IPS DF 6.9 (cell line): ENCODE data around the gene ATP6V1C2.

Source experiments
- DNase-seq: peaks from one replicate; pipeline ENCODE4 v3.0.0-alpha.2; 2013; ENCODE audit warnings: low read depth, low spot score
- H3K27ac ChIP-seq: one replicate; pipeline ENCODE4 v1.5.1; 2013; ENCODE audit warnings: low read length, control low read depth
- H3K27me3 ChIP-seq: 2 replicates; pipeline ENCODE4 v1.6.1; 2013; ENCODE audit warnings: mild to moderate bottlenecking, low read length; ENCODE audit not compliant: control insufficient read depth, insufficient read depth
- H3K36me3 ChIP-seq: 2 replicates; pipeline ENCODE4 v1.6.1; 2013; ENCODE audit warnings: low read length; ENCODE audit not compliant: control insufficient read depth, insufficient read depth
- H3K4me1 ChIP-seq: 2 replicates; pipeline ENCODE4 v1.6.1; 2013; ENCODE audit warnings: low read length; ENCODE audit not compliant: control insufficient read depth, insufficient read depth
- H3K4me3 ChIP-seq: 2 replicates; pipeline ENCODE4 v1.5.1; 2013; ENCODE audit warnings: mild to moderate bottlenecking, low read length
- H3K9me3 ChIP-seq: 2 replicates; pipeline ENCODE4 v1.6.1; 2013; ENCODE audit warnings: low read length, inconsistent platforms; ENCODE audit not compliant: control insufficient read depth, insufficient read depth
- WGBS: extraction: QIAGEN DNeasy Blood & Tissue Kit; methylation state at CpG from one replicate; pipeline ENCODE4 v1.1.7; 2013; ENCODE audit warnings: mixed read lengths, missing lambda C conversion rate; ENCODE audit not compliant: insufficient read length, insufficient coverage; 5-methylcytosine and 5-hydroxymethylcytosine counted together

The ATP6V1C2 gene

GRCh38 chr2:10732924-10733565 is 11.6 kb downstream of the ATP6V1C2 start:
- H3K27ac ChIP-seq, result no peak overlapping the region
- DNase-seq, result no peak

GRCh38 chr2:10733566-10733925 is 12.1 kb downstream of the ATP6V1C2 start:
- Histone ChIP-seq H3K27me3 (no peaks in the 10 kb centered on the region), H3K4me1 (no peaks in the 10 kb centered on the region), H3K9me3 (no peaks in the 10 kb centered on the region), H3K4me3 (no peak overlapping the region), H3K36me3 (no peaks in the 10 kb centered on the region), H3K27ac (no peak overlapping the region)
- DNase-seq, result no peak
- WGBS, result no CpG with 5 or more reads among the region's 6 CpGs

More at GRCh38 chr2:10732924-10733565, 11.6 kb downstream of the ATP6V1C2 start:
- no peaks in the 10 kb centered on the region for H3K4me1 ChIP-seq
- no peaks in the 10 kb centered on the region for H3K36me3 ChIP-seq
- no peak overlapping the region for H3K4me3 ChIP-seq
- no peaks in the 10 kb centered on the region for H3K27me3 ChIP-seq
- no CpG with 5 or more reads among the region's 9 CpGs for WGBS
- H3K9me3 ChIP-seq, result no peaks in the 10 kb centered on the region

DNA sequence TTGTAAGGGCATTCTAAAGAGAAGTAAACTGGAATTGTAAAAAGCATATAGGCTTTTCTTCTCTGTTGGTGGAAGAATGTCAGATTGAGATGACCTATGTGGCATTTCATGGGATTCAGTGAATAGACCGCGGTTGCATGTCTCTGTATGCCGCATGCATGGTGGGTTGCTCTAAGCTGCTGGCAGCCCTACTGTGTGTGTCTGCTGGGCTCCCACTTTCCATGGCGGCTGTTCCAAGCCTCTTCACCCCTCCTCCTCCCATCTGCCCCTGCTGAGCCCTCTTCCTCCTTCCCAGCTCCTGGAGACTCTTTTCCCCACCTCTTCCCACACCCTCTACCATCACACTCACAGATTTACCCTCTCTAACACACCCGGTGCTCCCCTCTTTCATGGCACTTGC is 12.6 kb downstream of the ATP6V1C2 start:
- WGBS, result no CpG with 5 or more reads among the region's 5 CpGs
- Histone ChIP-seq H3K4me3 (no peak overlapping the region), H3K36me3 (no peaks in the 10 kb centered on the region), H3K9me3 (no peaks in the 10 kb centered on the region), H3K27ac (no peak overlapping the region), H3K4me1 (no peaks in the 10 kb centered on the region), H3K27me3 (no peaks in the 10 kb centered on the region)
- no peak for DNase-seq

GRCh38 chr2:10738192-10738591 is 16.8 kb downstream of the ATP6V1C2 start:
- no peak for DNase-seq
- no peak overlapping the region for H3K4me3 ChIP-seq
- WGBS, result no CpG with 5 or more reads among the region's 6 CpGs
- no peaks in the 10 kb centered on the region for H3K36me3 ChIP-seq
- H3K9me3 ChIP-seq, result no peaks in the 10 kb centered on the region
- H3K4me1 ChIP-seq, result no peaks in the 10 kb centered on the region
- H3K27ac ChIP-seq, result no peak overlapping the region
- H3K27me3 ChIP-seq, result no peaks in the 10 kb centered on the region

GRCh38 chr2:10740226-10740625 is 18.8 kb downstream of the ATP6V1C2 start:
- no CpG with 5 or more reads among the region's 3 CpGs for WGBS
- no peak overlapping the region for H3K27ac ChIP-seq

GRCh38 chr2:10741139-10741538 is 19.7 kb downstream of the ATP6V1C2 start:
- Histone ChIP-seq H3K27ac (no peak overlapping the region), H3K9me3 (no peaks in the 10 kb centered on the region), H3K4me3 (no peak overlapping the region), H3K27me3 (no peaks in the 10 kb centered on the region), H3K36me3 (no peaks in the 10 kb centered on the region), H3K4me1 (no peaks in the 10 kb centered on the region)
- no peak for DNase-seq
- WGBS, result no CpG with 5 or more reads among the region's 2 CpGs

More at GRCh38 chr2:10740226-10740625, 18.8 kb downstream of the ATP6V1C2 start:
- Histone ChIP-seq H3K27me3 (no peaks in the 10 kb centered on the region), H3K4me1 (no peaks in the 10 kb centered on the region), H3K36me3 (no peaks in the 10 kb centered on the region), H3K9me3 (no peaks in the 10 kb centered on the region), H3K4me3 (no peak overlapping the region)
- no peak for DNase-seq

GRCh38 chr2:10742666-10743065 is 21.2 kb downstream of the ATP6V1C2 start:
- H3K4me1 ChIP-seq, result no peaks in the 10 kb centered on the region
- no peak overlapping the region for H3K4me3 ChIP-seq
- no CpG with 5 or more reads among the region's 11 CpGs for WGBS
- H3K27ac ChIP-seq, result no peak overlapping the region
- DNase-seq, result no peak
- no peaks in the 10 kb centered on the region for H3K27me3 ChIP-seq
- no peaks in the 10 kb centered on the region for H3K36me3 ChIP-seq
- no peaks in the 10 kb centered on the region for H3K9me3 ChIP-seq

GRCh38 chr2:10750610-10751009 is 29.2 kb downstream of the ATP6V1C2 start:
- no peak overlapping the region for H3K4me3 ChIP-seq
- no peaks in the 10 kb centered on the region for H3K36me3 ChIP-seq
- no CpG with 5 or more reads among the region's 6 CpGs for WGBS
- DNase-seq, result no peak
- H3K27ac ChIP-seq, result no peak overlapping the region
- no peaks in the 10 kb centered on the region for H3K9me3 ChIP-seq
- no peaks in the 10 kb centered on the region; the same call in 1 of the 2 replicates for H3K4me1 ChIP-seq
- H3K27me3 ChIP-seq, result no peaks in the 10 kb centered on the region

DNA sequence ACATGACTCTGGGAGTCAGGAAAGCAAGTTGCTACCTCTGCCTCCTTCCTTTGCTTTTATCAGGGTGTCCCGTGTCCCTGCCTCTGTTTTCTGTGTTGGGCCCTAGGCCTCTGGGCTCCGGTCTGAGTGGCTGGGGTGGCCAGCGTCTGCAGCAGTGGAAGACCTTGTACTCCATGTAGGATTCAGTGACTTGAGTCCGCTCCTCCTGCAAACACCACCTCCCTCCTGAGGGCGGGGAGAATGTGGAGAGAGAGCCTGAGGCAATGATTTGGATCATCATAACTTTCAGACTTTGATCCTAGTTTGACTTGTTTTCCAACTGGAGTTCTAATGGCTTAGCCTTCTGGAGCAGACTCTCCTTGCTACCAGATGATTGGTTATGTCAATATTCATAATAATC is 30.8 kb downstream of the ATP6V1C2 start:
- H3K36me3 ChIP-seq, result no peaks in the 10 kb centered on the region
- no CpG with 5 or more reads among the region's 5 CpGs for WGBS
- H3K4me3 ChIP-seq, result no peak overlapping the region
- no peaks in the 10 kb centered on the region; the same call in 1 of the 2 replicates for H3K4me1 ChIP-seq
- H3K27ac ChIP-seq, result no peak overlapping the region
- no peak for DNase-seq
- H3K27me3 ChIP-seq, result no peaks in the 10 kb centered on the region
- no peaks in the 10 kb centered on the region for H3K9me3 ChIP-seq

GRCh38 chr2:10753156-10753555 is 31.7 kb downstream of the ATP6V1C2 start:
- Histone ChIP-seq H3K27ac (no peak overlapping the region), H3K4me3 (no peak overlapping the region), H3K36me3 (no peaks in the 10 kb centered on the region), H3K27me3 (no peaks in the 10 kb centered on the region), H3K9me3 (no peaks in the 10 kb centered on the region), H3K4me1 (no peaks in the 10 kb centered on the region; the same call in 1 of the 2 replicates)
- WGBS, result no CpG with 5 or more reads among the region's 7 CpGs
- DNase-seq, result no peak

- Histone ChIP-seq H3K9me3 (no peaks in the 10 kb centered on the region), H3K4me3 (no peak overlapping the region), H3K27me3 (no peaks in the 10 kb centered on the region), H3K36me3 (no peaks in the 10 kb centered on the region), H3K27ac (no peak overlapping the region), H3K4me1 (no peaks in the 10 kb centered on the region; the same call in 1 of the 2 replicates)
- no peak for DNase-seq
- no CpG with 5 or more reads among the region's 8 CpGs for WGBS
Measured at GRCh38 chr2:10753876-10754275, 32.4 kb downstream of the ATP6V1C2 start.
